HG03135 (cell line): ENCODE measurements around the gene SNTN.

Experiments used
- ATAC-seq: cut with Tn5 transposase; IDR thresholded peaks from one replicate; pipeline ENCODE4 v1.9.1; 2021; ENCODE audit warnings: mild to moderate bottlenecking, moderate library complexity; ENCODE audit not compliant: unreplicated experiment

Gene SNTN

DNA sequence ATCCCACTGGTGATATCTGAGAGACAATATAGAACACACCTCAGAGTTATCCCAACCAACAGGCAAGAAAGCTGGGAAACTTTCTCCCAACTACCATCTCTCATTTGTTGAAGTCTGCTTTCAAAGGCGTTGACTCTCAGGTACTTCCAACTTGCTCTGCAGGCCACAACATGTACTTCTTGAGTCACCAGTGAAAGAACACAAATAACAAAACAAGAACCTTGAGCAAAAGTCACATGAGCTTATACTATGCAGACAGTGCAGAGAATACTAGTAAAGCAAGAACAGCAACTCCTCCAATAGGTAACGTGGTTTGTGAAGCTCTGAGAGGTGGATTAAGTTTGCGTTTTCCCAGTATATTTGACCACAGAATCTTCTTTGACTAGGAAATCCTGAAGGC, 20.6 kb downstream of the SNTN start:
- no peak for ATAC-seq

DNA sequence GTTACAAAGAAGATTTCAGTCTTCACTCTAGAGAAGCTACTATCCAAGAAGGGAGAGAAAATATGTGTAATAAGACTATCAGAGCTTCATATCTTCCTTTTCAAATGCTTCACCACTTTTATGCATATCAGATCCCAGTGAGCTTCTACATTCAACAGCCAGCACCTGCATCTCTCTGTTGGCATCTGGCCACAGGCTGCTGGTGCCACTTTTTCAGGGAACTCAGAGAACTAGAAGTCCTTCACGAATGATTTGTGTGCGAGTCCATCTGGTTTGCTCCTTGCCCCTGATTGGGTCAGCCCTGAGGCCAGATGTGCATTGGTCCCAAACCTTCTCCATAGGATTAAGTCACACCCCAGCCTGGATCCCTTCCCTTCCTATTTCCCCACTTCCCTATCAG, 22.1 kb downstream of the SNTN start:
- ATAC-seq, result no peak

DNA sequence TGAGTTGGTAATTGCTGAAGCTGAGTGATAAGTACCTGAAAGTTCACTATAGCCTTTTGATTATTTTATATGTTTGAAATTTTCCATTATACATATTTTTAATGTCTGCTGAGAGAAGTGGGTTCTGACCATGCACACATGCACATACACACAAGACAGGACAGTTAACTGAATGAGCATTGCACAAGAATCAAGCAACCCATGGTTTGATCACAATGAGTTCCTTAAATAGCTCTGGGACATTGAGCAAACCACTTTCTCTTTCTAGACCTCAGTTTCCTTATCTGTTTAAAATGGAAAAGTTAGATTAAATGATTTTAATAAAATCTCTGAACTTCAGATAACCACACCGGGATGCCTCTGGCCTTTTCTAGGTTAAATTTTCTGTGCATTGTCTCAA, 26.7 kb downstream of the SNTN start:
- no peak for ATAC-seq

DNA sequence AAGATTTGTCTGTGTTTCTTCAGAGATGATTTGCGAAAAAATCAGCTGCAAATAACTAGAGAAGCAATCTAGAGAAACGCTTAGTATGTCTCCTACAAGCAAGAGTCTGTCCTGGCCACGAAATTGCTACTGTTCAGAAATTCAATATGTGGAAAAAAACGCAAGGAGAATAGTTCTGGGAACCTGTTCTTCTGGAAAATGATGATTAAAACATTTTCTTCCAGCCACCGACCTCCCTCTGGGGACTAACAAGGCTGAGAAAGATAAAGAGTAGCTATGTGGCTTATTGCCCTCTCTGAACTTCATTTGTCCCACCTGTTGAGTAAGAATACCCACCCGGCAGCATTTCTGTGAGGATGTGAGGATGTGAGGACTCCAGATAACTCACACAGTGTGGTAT, 31.6 kb downstream of the SNTN start:
- ATAC-seq, result no peak

DNA sequence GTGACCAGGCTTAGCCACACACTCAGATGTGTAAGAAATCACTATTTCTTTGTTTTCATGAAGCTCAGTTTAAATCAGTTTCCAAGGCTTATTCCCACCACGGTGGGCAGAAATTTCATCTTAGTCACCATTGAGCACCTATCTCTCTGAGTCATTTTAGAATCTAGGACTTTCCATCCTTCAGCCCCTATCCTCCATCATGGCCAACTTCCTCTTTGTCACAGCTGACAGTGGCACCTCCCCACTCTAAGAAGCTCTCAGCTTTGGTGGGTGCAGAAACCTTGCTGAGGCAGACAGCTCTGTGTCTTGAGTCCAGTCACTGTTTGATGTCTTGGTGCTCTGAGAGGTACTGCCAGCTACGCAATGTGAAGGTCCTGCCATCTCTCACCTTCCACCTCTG, 32.9 kb downstream of the SNTN start:
- no peak for ATAC-seq

DNA sequence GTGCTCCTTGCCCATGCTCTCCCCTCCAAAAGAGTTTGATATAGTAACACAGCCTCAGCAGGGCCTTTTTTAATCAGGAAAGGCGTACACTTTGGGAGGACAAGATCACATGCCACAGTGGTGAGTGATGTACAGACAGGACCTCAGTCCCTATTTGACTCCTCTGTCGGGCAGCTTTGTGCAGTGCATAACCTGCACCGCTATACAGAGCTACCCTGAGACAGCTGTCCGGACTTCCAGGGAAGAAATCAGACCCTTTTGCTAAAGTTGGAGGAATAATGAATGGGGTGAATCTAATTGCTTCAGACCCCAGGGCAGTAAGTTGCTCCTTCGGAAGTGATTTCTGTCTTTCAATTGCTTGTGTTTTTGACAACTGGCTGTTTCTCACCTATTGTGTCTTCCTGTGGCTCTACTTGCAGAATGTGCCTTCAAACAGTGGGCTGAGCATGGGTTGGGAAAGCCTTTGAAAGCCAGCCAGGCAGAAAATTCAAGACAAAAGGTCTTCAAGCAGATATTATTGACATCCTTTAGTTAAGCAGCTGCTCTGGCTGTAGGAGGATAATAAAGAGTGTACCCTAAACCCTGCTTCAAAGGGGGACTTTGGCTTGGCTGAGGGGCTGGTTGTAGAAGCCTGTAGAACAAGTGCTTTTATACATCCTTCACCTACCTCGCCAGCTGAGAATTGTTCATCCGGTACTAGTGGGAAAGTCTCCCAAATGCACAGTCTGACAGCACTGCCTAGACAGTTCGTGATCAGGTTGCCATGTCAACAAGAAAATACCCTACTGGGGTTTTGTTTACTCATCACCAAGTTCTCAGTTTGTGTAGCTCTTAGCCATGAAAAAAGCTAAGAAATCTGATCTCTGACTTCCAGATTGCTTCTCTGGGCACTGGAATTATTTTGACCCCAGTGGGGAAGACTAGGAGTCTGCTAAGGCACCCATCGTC, 35.1 kb downstream of the SNTN start:
- no peak for ATAC-seq

DNA sequence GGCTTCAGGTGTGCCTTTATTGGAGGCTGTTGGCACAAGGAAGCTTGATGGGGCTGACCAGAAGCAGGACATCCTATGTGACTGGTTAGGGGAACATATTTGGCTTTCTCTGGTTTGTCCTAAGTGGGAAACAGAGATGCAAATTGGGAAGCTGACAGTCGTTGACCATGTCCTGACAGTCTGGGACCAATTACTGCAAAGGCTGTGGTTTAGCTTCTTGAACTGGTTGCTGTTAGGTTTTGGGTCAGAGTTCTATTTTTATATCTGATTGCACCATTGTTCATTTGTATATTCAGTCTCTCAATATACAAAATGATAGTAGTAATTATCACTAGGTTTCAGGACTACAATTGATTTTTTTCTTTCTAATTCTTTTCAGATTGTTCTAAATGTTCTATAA, 36.8 kb downstream of the SNTN start:
- ATAC-seq, result no peak

DNA sequence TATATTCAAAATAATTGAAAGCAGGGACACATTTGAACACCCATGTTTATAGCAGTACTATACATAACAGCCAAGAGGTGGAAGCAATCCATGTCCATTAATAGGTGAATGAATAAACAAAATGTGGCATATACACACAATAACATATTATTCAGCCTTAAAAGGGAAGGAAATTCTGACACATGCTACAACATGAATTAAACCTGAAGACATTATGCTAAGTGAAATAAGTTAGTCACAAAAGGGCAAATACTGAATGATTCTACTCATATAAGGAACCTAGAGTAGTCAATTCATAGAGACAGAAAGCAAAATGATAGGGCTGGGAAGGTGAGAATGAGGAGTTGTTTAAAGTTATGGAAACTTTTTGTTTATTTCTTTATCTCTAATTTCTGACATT, 40.9 kb downstream of the SNTN start:
- no peak for ATAC-seq

DNA sequence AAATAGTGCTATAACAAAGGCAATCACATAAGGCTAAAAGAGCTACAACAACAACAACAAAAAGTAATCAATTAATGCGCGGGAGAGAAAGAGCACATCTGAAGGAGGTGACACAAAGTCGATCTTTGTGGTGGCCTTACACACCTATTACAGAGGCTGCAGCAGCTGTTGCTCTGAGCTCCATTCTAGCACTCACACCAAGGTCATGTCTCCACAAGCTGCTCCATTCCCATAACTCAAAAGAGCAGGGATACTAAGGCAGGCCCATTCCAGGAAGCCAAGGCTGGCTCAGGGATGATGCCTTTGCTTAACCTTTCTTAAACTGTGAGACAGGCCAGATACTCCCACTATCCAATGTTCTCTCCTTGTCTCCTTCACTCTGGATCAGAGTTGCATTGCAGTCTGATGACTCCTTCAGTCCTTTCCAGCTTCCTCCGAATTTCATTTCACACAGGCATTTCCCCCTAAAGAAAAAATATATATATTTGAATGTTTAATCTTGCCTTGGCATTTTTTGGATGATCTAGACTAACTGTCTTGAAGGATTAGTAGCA, 52.7 kb downstream of the SNTN start:
- ATAC-seq, result no peak

DNA sequence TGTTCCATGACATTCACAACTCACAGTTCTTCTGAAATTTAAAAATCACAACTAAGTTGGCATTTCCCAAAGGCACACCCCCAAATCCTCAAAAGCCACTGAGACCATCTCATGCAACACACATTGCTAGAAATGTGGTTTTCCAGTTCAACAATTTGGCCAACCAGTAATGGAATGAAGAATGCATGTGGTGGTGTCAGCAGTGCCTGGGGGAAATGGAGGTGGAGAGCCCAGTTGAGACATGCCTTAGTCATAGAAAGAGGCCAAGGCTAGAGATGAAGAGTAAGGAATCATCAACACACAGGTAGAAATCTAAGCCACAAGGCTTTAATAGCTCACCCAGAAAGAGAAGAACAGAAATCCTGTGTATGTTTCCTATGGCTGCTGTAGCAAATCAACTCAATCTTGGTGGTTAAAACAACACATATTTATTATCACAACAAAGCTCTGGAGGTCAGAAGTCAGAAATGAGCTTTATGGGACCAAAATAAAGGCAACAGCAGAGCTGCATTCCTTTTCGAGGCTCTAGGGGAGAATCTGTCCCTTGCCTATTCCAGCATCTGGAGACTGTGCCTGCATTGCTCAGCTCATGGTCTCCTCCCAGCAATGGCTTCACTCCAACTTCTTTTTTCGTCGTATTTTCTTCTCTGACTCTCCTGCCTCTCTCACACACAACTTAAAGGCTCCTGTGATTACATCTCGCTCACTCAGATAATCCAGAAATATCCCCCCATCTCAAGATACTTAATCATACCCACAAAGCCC, 54.0 kb downstream of the SNTN start:
- ATAC-seq, result no peak

DNA sequence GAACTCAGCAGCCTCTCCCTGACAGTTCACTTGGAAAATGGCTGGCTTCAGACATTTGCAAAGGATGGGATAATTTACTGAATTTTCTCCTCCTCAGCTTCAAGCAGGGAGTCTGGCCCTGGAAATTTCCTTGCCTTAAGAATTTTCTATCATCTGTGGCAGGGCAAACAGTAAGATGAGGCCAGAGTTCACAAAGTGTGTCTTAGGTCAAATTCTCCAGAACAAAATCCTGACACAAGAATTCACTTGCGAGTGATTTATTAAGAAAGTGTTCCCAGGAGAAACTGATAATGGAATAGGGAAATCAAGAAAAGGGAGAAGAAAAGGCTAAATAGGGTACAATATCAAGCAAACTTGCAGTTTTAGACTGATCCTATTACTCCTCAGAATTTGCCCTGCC, 55.3 kb downstream of the SNTN start:
- no peak for ATAC-seq

DNA sequence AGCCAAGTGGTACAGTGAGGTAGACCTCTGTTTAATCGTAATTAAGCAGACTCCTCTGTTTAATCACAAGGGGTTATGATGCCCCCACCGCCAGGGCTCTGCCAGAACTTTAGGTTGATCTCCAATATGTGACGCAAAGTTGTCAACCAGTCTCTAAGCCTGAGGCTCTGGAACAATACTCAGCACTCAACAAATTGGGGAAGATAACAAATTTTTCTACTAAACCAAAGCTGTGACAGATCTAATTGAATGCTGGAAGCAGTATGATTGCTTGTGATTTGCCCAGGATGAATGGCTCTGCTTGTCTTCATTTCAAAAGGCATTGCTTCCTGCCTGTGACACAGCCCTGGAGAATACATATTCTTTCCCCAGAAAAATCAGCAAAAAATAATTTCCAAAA, 57.1 kb downstream of the SNTN start:
- no peak for ATAC-seq
